ENCODE measurements around the gene GPRIN3.
"Not testable (repeated sequence)": the region's sequence is repeated elsewhere in the genome, so short reads cannot be mapped to it uniquely, and the experiment has no call there.

The GPRIN3 gene

DNA sequence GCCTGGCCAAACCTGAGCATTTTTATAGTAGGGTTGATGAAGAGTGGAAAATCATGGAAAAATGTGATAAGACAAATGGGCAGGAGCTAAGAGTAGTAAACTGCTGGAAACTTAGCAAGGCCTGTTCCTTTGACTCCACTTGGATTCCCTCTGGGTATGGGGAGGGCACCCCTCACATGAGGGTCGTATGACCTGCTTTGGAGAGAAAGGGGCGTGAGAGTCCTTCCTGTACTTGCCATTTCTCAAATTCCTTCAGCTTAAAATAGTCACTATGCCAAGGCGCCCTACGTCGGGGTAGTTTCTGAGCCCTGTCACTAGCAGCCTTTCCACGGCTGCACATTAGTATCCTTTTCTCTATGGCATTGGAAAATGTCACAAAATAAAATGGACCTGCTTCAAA lies 49.1 kb downstream of the GPRIN3 start:
- H3K27ac ChIP-seq, result no peak overlapping the region
- TF ChIP-seq ZFX (IDR thresholded peaks at IDR 0.05; ENCODE audit: borderline replicate concordance), result no peak
- TF ChIP-seq, protein P1, sequence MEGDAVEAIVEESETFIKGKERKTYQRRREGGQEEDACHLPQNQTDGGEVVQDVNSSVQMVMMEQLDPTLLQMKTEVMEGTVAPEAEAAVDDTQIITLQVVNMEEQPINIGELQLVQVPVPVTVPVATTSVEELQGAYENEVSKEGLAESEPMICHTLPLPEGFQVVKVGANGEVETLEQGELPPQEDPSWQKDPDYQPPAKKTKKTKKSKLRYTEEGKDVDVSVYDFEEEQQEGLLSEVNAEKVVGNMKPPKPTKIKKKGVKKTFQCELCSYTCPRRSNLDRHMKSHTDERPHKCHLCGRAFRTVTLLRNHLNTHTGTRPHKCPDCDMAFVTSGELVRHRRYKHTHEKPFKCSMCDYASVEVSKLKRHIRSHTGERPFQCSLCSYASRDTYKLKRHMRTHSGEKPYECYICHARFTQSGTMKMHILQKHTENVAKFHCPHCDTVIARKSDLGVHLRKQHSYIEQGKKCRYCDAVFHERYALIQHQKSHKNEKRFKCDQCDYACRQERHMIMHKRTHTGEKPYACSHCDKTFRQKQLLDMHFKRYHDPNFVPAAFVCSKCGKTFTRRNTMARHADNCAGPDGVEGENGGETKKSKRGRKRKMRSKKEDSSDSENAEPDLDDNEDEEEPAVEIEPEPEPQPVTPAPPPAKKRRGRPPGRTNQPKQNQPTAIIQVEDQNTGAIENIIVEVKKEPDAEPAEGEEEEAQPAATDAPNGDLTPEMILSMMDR (IDR thresholded peaks at IDR 0.05), result no peak

DNA sequence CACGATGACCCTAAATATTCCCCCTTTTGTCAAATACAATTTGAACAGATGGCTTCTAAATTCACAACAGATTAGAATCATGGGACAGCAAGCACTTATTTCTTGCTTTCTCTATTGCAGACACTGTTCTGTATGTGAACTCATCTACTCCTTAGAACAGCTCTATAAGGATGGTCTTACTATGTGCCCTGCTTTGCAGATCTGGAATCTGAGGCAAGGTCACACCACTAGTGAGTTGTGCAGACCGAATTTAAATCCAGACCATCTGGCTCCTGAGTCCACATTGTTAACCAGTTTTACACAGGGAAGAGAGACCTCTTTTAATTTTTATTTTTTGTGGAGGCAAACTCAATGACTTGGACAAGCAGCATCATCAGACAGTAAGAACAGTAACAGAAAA lies 50.2 kb downstream of the GPRIN3 start:
- no peak for TF ChIP-seq ZFX (IDR thresholded peaks at IDR 0.05; ENCODE audit: borderline replicate concordance)
- TF ChIP-seq, protein P1 (IDR thresholded peaks at IDR 0.05), result no peak
- no peak overlapping the region for H3K27ac ChIP-seq

GRCh38 chr4:89256203-89256800 lies 51.3 kb downstream of the GPRIN3 start:
- no peak overlapping the region for H3K27ac ChIP-seq
- TF ChIP-seq, protein P1 (IDR thresholded peaks at IDR 0.05), result no peak
- TF ChIP-seq ZFX (IDR thresholded peaks at IDR 0.05; ENCODE audit: borderline replicate concordance), result no peak

- TF ChIP-seq ZFX (IDR thresholded peaks at IDR 0.05; ENCODE audit: borderline replicate concordance), result no peak
- TF ChIP-seq, protein P1 (IDR thresholded peaks at IDR 0.05), result peak; percentile 91
- no peak overlapping the region for H3K27ac ChIP-seq
These were observed 52.8 kb downstream of the GPRIN3 start for GRCh38 chr4:89254847-89255246.

DNA sequence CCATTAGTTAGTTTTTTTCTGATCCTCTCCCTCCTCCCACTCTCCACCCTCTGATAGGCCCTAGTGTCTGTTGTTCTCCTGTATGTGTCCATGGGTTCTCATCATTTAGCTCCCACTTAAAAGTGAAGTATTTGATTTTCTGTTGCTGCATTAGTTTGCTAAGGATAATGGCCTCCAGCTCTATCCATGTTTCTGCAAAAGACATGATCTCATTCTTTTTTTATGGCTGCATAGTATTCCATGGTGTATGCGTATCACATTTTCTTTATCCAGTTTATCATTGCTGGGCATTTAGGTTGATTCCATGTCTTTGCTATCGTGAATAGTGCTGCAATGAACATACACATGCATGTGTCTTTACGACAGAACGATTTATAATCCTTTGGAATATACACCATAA lies 53.3 kb downstream of the GPRIN3 start:
- H3K27ac ChIP-seq, result not testable (repeated sequence)

GRCh38 chr4:89253935-89254334 lies 53.7 kb downstream of the GPRIN3 start:
- TF ChIP-seq, protein P1 (IDR thresholded peaks at IDR 0.05), result no peak
- no peak for TF ChIP-seq ZFX (IDR thresholded peaks at IDR 0.05; ENCODE audit: borderline replicate concordance)
- no peak overlapping the region for H3K27ac ChIP-seq

DNA sequence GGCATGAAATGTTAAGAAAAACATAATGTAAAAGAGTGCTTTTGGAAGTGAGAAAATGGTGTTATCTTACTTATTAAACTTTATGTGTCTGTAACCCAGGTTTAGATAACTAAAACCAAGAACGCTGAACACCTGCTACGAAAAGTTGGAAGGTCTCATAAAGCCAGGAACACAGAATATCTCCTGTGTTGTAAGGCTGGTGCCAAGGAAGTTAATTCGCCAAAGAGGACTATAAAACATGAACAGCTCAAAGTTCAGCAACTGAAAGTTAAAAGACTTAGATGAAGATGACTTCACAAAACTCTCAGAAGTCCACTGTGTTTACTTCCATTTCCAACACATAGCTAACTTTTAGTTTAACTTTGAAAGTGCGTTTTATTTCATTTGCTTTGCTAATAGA lies 54.3 kb downstream of the GPRIN3 start:
- H3K27ac ChIP-seq, result no peak overlapping the region

More for the DNA sequence above, 54.3 kb downstream of the GPRIN3 start:
- TF ChIP-seq, protein P1 (IDR thresholded peaks at IDR 0.05), result no peak

Data from 22Rv1 (cell line).